DOHH2 (cell line): Measurements from ENCODE around the gene TSPAN14.

ENCODE experiments used
- EZH2phosphoT487 ChIP-seq: fragments of 200-600 bp; sonication (generic); IDR thresholded peaks from 2 replicates; pipeline ENCODE4 v1.6.1; 2017; ENCODE audit warnings: borderline replicate concordance, mild to moderate bottlenecking, antibody characterized with exemption, low read length, moderate library complexity, mixed read lengths
- TF ChIP-seq, protein P1 (sequence below): fragments of 200-600 bp; sonication (generic); IDR thresholded peaks from one replicate; pipeline ENCODE4 v1.5.1; 2014; ENCODE audit warnings: antibody characterized with exemption, mild to moderate bottlenecking, low read depth, low read length; ENCODE audit not compliant: poor library complexity, severe bottlenecking

DNA sequence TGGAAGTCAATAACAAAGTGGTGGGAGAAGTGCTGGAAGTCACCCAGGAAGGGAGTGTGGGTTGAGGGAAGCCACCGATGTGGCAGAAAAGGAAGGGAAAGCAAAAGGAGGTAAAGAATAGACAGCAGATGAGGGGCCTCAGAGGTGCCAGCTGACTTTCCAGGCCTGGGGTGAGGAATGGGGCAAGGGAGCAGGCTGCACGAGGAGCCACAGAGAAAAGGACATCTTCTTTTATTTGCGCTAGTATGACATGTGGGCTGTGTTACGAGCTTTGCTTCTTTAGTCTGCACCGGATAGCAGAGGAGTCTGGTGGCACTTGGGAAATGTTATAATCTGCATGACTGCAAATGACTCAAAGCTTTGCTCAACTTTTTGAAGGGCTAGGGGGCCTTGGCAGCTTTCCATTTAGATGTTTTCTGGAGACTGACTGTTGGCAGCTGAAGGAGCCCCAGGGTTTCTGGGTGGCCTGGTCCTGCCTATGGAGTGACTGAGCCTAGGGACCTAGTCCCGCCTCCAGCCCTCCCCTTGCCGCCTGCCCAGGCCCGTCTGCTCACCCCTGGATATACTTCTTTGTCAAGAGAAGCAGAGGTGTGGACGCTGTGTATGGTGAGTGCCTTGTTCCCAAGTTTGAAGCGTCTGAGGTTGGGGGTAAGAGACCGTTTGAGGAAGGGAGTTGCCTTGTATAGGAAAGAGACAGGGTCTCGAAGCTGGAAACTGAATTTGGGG, 40.7 kb upstream of the TSPAN14 start:
- TF ChIP-seq EZH2phosphoT487, result no peak
- TF ChIP-seq, protein P1, sequence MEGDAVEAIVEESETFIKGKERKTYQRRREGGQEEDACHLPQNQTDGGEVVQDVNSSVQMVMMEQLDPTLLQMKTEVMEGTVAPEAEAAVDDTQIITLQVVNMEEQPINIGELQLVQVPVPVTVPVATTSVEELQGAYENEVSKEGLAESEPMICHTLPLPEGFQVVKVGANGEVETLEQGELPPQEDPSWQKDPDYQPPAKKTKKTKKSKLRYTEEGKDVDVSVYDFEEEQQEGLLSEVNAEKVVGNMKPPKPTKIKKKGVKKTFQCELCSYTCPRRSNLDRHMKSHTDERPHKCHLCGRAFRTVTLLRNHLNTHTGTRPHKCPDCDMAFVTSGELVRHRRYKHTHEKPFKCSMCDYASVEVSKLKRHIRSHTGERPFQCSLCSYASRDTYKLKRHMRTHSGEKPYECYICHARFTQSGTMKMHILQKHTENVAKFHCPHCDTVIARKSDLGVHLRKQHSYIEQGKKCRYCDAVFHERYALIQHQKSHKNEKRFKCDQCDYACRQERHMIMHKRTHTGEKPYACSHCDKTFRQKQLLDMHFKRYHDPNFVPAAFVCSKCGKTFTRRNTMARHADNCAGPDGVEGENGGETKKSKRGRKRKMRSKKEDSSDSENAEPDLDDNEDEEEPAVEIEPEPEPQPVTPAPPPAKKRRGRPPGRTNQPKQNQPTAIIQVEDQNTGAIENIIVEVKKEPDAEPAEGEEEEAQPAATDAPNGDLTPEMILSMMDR, result no peak
